K562 (cell line): Measurements from ENCODE around the gene MINK1.

ENCODE experiments used
- TEAD2 ChIP-seq: fragments of 450-650 bp; IDR thresholded peaks from 2 replicates; pipeline ENCODE4 v1.6.1; 2016; ENCODE audit warnings: missing genetic modification characterization, control low read depth, missing compliant biosample characterization
- ZFP36 ChIP-seq: fragments of 150-350 bp; IDR thresholded peaks from 2 replicates; pipeline ENCODE4 v1.6.1; 2018; ENCODE audit warnings: low read length, low read depth; ENCODE audit not compliant: partially characterized antibody
- TF ChIP-seq, protein P1 (sequence below), 3 experiments: IDR thresholded peaks in 2 of 3; conservative IDR thresholded peaks in 1 of 3; 2 replicates each; pipeline ENCODE4 v1.5.1; 2011 to 2012; ENCODE audit warnings: low read length in 3 of 3, mild to moderate bottlenecking in 3 of 3, control low read depth in 2 of 3, improper control_type of control experiment in 1 of 3, inconsistent platforms in 1 of 3, low read depth in 1 of 3, mixed read lengths in 1 of 3, moderate library complexity in 1 of 3; ENCODE audit not compliant: insufficient read depth in 2 of 3

GRCh38 chr17:4802228-4802627, 30.9 kb upstream of the MINK1 start, which contains the start of gene C17orf114:
- TF ChIP-seq TEAD2, result no peak
- TF ChIP-seq, protein P1, sequence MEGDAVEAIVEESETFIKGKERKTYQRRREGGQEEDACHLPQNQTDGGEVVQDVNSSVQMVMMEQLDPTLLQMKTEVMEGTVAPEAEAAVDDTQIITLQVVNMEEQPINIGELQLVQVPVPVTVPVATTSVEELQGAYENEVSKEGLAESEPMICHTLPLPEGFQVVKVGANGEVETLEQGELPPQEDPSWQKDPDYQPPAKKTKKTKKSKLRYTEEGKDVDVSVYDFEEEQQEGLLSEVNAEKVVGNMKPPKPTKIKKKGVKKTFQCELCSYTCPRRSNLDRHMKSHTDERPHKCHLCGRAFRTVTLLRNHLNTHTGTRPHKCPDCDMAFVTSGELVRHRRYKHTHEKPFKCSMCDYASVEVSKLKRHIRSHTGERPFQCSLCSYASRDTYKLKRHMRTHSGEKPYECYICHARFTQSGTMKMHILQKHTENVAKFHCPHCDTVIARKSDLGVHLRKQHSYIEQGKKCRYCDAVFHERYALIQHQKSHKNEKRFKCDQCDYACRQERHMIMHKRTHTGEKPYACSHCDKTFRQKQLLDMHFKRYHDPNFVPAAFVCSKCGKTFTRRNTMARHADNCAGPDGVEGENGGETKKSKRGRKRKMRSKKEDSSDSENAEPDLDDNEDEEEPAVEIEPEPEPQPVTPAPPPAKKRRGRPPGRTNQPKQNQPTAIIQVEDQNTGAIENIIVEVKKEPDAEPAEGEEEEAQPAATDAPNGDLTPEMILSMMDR (IDR thresholded peaks at IDR 0.05 in 2 of 3, conservative IDR thresholded peaks at IDR 0.05 in 1 of 3; ENCODE audit: insufficient read depth in 2 of 3, low read depth in 1 of 3, low read length in 3 of 3), result no peak
- TF ChIP-seq ZFP36, result no peak
